ENCODE data around the gene CDKN2AIP. TPM values are rescaled to one million over a fixed set of nuclear protein-coding genes. Genes with fewer than 3 reads are reported as not detected.

CDKN2AIP gene
- total RNA-seq, 1 experiment from 2014 or later: 20.6 TPM

GRCh38 chr4:183397741-183398297 is 46.6 kb upstream of the CDKN2AIP start:
- Histone ChIP-seq H3K27ac (ENCODE audit: low read depth, low read length, poor library complexity, severe bottlenecking) (peak overlapping the region; percentile 88), H3K4me1 (ENCODE audit: insufficient read depth, low read length, poor library complexity, severe bottlenecking) (peaks cover 40% of the 10 kb centered on the region), H3K36me3 (ENCODE audit: insufficient read depth, low read length, poor library complexity, severe bottlenecking) (no peaks in the 10 kb centered on the region), H3K4me3 (ENCODE audit: low read depth, low read length, poor library complexity, severe bottlenecking) (no peak overlapping the region), H3K27me3 (replicated peaks; ENCODE audit: insufficient read depth, low read depth, low read length, poor library complexity) (no peaks in the 10 kb centered on the region), H3K9me3 (ENCODE audit: low read depth, low read length, poor library complexity, severe bottlenecking) (no peaks in the 10 kb centered on the region)
- ChIA-PET CTCF (interaction anchor here (1.3 kb wide), 1 partner anchor 81 kb away, joined by 3 read pairs; no protein-coding TSS in a partner anchor), POLR2A (ENCODE audit: low non-redundant PET) (no interaction called here)
- TF ChIP-seq CTCF (conservative IDR thresholded peaks at IDR 0.05; ENCODE audit: low read depth, low read length): no peak
- no peak for TF ChIP-seq EZH2 (IDR thresholded peaks at IDR 0.05; ENCODE audit: borderline replicate concordance, low read depth, low read length, poor library complexity, severe bottlenecking)
- no TSS peak for BruUV-seq (replicated peaks)
- no peak for DNase-seq (ENCODE audit: low spot score)
- intact Hi-C loops (cut with micrococcal nuclease; ENCODE audit: unreplicated experiment): loop anchor here (2.0 to 5.0 kb wide), 2 partner anchors 61 to 135 kb away; no protein-coding TSS in a partner anchor

GRCh38 chr4:183398298-183399125 is 45.9 kb upstream of the CDKN2AIP start:
- Histone ChIP-seq H3K4me3 (ENCODE audit: low read depth, low read length, poor library complexity, severe bottlenecking) (peak overlapping the region; percentile 20), H3K27ac (ENCODE audit: low read depth, low read length, poor library complexity, severe bottlenecking) (peak overlapping the region; percentile 88), H3K27me3 (replicated peaks; ENCODE audit: insufficient read depth, low read depth, low read length, poor library complexity) (no peaks in the 10 kb centered on the region), H3K4me1 (ENCODE audit: insufficient read depth, low read length, poor library complexity, severe bottlenecking) (peaks cover 43% of the 10 kb centered on the region), H3K36me3 (ENCODE audit: insufficient read depth, low read length, poor library complexity, severe bottlenecking) (no peaks in the 10 kb centered on the region), H3K9me3 (ENCODE audit: low read depth, low read length, poor library complexity, severe bottlenecking) (no peaks in the 10 kb centered on the region)
- TSS peak; percentile 71 for BruUV-seq (replicated peaks)
- DNase-seq (ENCODE audit: low spot score): peak; percentile 86
- POLR2A ChIA-PET (ENCODE audit: low non-redundant PET): no interaction called here
- CTCF ChIA-PET: interaction anchor here (1.3 kb wide), 1 partner anchor 82 kb away, joined by 3 read pairs; no protein-coding TSS in a partner anchor
- intact Hi-C loops (cut with micrococcal nuclease; ENCODE audit: unreplicated experiment): loop anchor here (2.0 to 5.0 kb wide), 2 partner anchors 61 to 136 kb away; no protein-coding TSS in a partner anchor
- TF ChIP-seq EZH2 (IDR thresholded peaks at IDR 0.05; ENCODE audit: borderline replicate concordance, low read depth, low read length, poor library complexity, severe bottlenecking) (no peak), CTCF (conservative IDR thresholded peaks at IDR 0.05; ENCODE audit: low read depth, low read length) (peak; percentile 65)

GRCh38 chr4:183399126-183399522 is 45.3 kb upstream of the CDKN2AIP start:
- peaks cover 49% of the 10 kb centered on the region for H3K4me1 ChIP-seq (ENCODE audit: insufficient read depth, low read length, poor library complexity, severe bottlenecking)
- DNase-seq (ENCODE audit: low spot score): no peak
- intact Hi-C loops (cut with micrococcal nuclease; ENCODE audit: unreplicated experiment): loop anchor here (2.0 to 5.0 kb wide), 2 partner anchors 62 to 136 kb away; no protein-coding TSS in a partner anchor
- no peak overlapping the region for H3K4me3 ChIP-seq (ENCODE audit: low read depth, low read length, poor library complexity, severe bottlenecking)
- H3K9me3 ChIP-seq (ENCODE audit: low read depth, low read length, poor library complexity, severe bottlenecking): no peaks in the 10 kb centered on the region
- no peaks in the 10 kb centered on the region for H3K27me3 ChIP-seq (replicated peaks; ENCODE audit: insufficient read depth, low read depth, low read length, poor library complexity)
- H3K36me3 ChIP-seq (ENCODE audit: insufficient read depth, low read length, poor library complexity, severe bottlenecking): no peaks in the 10 kb centered on the region
- ChIA-PET POLR2A (ENCODE audit: low non-redundant PET) (no interaction called here), CTCF (interaction anchor here (1.3 kb wide), 1 partner anchor 83 kb away, joined by 3 read pairs; no protein-coding TSS in a partner anchor)
- TF ChIP-seq CTCF (conservative IDR thresholded peaks at IDR 0.05; ENCODE audit: low read depth, low read length) (no peak), EZH2 (IDR thresholded peaks at IDR 0.05; ENCODE audit: borderline replicate concordance, low read depth, low read length, poor library complexity, severe bottlenecking) (no peak)
- BruUV-seq (replicated peaks): no TSS peak
- H3K27ac ChIP-seq (ENCODE audit: low read depth, low read length, poor library complexity, severe bottlenecking): peak overlapping the region; percentile 88
